22Rv1 (cell line): ENCODE data around the gene NR1D1.

Experiments
- ZFX ChIP-seq: fragments of 450-650 bp; IDR thresholded peaks from 2 replicates; pipeline ENCODE4 v1.6.1; 2017; ENCODE audit warnings: antibody characterized with exemption, borderline replicate concordance
- TF ChIP-seq, protein P1 (sequence below): fragments of 450-650 bp; IDR thresholded peaks from 2 replicates; pipeline ENCODE4 v1.5.1; 2017; ENCODE audit warnings: mild to moderate bottlenecking

DNA sequence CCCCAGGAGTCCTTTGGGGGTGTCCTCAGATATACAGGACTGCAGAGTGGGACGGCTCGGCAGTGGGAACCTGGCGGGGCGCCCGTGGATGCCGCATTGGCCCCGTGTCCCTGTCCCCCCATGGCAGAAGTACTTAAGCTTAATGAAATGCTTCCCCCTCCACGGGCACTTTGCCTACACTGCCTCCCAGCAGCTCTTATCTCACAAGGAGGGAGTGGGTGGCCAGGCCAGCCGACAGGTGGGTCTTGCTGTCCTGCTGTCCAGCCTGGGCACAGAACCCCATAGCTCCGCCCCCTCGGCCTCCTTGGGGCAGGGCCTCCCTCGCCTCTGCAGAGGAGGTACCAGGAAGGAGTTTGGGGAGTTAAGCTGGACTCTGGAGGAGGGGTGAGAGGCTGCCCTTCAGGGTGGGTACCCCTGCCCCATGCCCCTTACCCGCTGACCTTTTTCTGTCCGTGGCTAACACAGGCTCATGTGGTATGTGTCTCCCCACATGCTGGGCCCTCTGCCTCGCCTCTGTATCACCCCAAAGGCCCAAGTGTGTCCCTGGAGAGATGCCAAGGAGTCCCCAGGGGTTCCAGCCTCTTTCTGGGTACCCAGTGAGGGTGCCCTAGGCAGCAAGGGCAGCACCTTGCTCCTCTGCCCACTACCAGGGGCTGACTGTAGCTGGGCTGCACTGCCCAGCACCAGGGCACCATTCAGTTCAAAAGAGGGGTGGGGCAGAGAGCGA lies 28.9 kb downstream of the NR1D1 start:
- TF ChIP-seq, protein P1, sequence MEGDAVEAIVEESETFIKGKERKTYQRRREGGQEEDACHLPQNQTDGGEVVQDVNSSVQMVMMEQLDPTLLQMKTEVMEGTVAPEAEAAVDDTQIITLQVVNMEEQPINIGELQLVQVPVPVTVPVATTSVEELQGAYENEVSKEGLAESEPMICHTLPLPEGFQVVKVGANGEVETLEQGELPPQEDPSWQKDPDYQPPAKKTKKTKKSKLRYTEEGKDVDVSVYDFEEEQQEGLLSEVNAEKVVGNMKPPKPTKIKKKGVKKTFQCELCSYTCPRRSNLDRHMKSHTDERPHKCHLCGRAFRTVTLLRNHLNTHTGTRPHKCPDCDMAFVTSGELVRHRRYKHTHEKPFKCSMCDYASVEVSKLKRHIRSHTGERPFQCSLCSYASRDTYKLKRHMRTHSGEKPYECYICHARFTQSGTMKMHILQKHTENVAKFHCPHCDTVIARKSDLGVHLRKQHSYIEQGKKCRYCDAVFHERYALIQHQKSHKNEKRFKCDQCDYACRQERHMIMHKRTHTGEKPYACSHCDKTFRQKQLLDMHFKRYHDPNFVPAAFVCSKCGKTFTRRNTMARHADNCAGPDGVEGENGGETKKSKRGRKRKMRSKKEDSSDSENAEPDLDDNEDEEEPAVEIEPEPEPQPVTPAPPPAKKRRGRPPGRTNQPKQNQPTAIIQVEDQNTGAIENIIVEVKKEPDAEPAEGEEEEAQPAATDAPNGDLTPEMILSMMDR: no peak
- TF ChIP-seq ZFX: no peak
